ENCODE data around the gene TNFSF4. TPM values are rescaled to one million over a fixed set of nuclear protein-coding genes. Genes with fewer than 3 reads are reported as not detected.

Gene TNFSF4
- total RNA-seq, 3 donors from 2014 or later: 0.66 to 1.9 (median 0.73) TPM

DNA sequence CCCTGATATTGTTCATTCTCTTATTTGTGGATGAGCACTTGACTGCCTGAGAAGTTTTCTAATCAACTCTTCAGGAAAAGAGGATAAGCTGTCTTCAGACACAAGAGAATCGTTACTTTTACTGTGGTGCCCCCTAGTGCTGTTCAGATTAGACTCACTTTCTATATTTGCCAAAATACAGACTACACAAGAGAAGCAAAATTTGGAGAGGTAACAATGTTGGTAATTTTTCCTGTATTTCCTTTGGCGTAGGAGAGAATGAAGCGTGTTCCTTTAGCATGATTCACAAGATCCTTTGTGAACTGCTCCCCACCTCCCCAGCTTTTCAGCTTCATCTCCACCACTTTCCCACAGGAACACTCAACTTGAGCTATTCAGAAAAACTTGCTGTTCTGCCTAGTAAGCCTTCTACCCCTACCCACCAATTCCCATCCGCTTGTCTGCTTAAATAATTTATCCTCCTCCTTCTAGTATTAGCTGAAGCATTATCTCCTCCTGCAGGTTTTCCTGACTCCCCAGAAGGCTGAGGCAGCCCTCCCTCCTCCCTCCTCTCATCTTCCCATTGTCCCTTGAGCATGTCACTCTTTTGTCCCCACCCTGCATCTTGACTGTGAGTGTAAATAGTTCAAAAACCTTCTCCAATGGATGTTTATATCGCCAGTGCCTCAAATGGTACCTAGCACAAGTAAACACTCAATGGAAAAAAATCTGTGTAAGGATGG is 4.5 kb downstream of the TNFSF4 start:
- intact Hi-C loops (cut with DNase I; ENCODE audit: low total_unique reads): no loop called here
- no peak overlapping the region for H3K4me3 ChIP-seq
- H3K4me1 ChIP-seq: peaks cover 0 to 4% of the 10 kb centered on the region in 2 donors
- H3K27ac ChIP-seq: no peak overlapping the region
- H3K36me3 ChIP-seq: no peaks in the 10 kb centered on the region
- TF ChIP-seq POLR2AphosphoS5 (IDR thresholded peaks at IDR 0.05) (no peak), POLR2A (IDR thresholded peaks at IDR 0.05) (no peak)
- TF ChIP-seq, protein P1, sequence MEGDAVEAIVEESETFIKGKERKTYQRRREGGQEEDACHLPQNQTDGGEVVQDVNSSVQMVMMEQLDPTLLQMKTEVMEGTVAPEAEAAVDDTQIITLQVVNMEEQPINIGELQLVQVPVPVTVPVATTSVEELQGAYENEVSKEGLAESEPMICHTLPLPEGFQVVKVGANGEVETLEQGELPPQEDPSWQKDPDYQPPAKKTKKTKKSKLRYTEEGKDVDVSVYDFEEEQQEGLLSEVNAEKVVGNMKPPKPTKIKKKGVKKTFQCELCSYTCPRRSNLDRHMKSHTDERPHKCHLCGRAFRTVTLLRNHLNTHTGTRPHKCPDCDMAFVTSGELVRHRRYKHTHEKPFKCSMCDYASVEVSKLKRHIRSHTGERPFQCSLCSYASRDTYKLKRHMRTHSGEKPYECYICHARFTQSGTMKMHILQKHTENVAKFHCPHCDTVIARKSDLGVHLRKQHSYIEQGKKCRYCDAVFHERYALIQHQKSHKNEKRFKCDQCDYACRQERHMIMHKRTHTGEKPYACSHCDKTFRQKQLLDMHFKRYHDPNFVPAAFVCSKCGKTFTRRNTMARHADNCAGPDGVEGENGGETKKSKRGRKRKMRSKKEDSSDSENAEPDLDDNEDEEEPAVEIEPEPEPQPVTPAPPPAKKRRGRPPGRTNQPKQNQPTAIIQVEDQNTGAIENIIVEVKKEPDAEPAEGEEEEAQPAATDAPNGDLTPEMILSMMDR (IDR thresholded peaks at IDR 0.05): peak; percentile 54 to 77 (median 69)
- no peak for DNase-seq (ENCODE audit: low spot score in 2 of 2)
- no peaks in the 10 kb centered on the region for H3K27me3 ChIP-seq
- H3K9me3 ChIP-seq: no peaks in the 10 kb centered on the region

DNA sequence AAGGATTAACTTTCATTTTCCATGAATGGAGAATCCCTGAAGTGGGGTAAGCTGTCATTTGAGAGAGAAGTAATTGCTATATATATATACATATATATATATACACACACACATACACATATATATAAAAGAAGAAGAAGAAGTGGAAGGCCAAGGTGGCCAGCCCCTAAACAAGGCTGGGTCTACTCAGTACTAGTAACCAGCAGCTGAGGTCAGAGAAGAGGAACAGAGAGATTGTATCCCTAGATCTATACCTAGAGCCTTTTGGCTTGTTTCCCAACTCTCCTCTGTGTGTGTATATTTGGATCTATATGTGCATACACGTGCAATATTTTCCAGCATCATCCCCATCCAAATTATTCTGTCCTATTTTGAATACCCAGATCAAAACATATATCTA is 5.2 kb downstream of the TNFSF4 start:
- no peak overlapping the region for H3K4me3 ChIP-seq
- DNase-seq (ENCODE audit: low spot score in 2 of 2): no peak
- H3K36me3 ChIP-seq: no peaks in the 10 kb centered on the region
- intact Hi-C loops (cut with DNase I; ENCODE audit: low total_unique reads): no loop called here
- no peaks in the 10 kb centered on the region for H3K27me3 ChIP-seq
- no peak overlapping the region for H3K27ac ChIP-seq
- TF ChIP-seq POLR2AphosphoS5 (IDR thresholded peaks at IDR 0.05) (no peak), POLR2A (IDR thresholded peaks at IDR 0.05) (no peak)
- TF ChIP-seq, protein P1 (IDR thresholded peaks at IDR 0.05): no peak
- H3K4me1 ChIP-seq: peaks cover 0 to 4% of the 10 kb centered on the region in 2 donors
- no peaks in the 10 kb centered on the region for H3K9me3 ChIP-seq

DNA sequence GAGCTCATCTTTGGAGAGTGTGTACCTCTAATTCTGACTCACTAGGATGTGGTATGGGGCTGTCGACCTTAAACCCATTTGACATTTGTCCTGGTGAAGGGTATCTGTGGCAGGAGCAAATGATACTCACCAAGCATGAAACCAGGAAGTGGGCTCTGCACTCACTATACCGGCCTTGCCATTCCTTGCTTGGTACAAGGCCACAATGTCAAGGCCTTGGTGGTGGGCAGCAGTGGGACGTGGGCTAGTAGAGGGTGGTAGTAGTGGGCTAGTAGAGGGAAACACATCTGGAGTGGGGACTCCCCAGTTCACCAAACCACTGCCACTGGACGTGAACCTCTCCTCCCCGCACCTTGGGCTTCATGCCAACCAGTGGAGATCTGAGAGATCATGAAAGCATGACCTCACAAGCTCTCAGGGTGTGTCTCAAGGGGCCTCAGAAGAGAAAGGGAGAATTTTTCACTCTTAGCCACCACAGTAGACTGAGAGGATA is 11.5 kb downstream of the TNFSF4 start:
- Histone ChIP-seq H3K9me3 (no peaks in the 10 kb centered on the region), H3K27me3 (no peaks in the 10 kb centered on the region), H3K4me3 (no peak overlapping the region), H3K36me3 (no peaks in the 10 kb centered on the region), H3K27ac (no peak overlapping the region), H3K4me1 (peaks cover 0 to 4% of the 10 kb centered on the region in 2 donors)
- DNase-seq (ENCODE audit: low spot score in 2 of 2): no peak
- intact Hi-C loops (cut with DNase I; ENCODE audit: low total_unique reads): no loop called here
- TF ChIP-seq, protein P1 (IDR thresholded peaks at IDR 0.05): no peak
- TF ChIP-seq POLR2A (IDR thresholded peaks at IDR 0.05): no peak

DNA sequence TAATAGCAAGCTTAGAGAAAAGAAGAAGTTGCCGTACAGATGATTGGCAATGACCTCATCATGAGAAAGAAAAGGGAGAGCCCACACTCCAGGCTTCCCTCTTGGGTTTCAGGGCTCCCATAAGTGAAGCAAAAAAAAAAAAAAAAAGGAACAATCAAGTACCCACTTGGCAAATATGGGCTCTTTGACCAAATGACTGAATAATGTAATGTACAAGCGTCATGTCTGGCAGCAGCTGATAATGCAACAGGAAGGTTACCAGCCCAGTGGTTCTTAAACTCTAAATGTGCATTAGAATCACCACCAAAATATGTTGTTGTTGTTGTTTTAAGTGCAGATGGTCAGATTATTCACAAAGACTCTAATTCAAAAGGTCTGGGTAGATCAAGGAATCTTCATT is 13.5 kb downstream of the TNFSF4 start:
- no peak for DNase-seq (ENCODE audit: low spot score in 2 of 2)
- intact Hi-C loops (cut with DNase I; ENCODE audit: low total_unique reads): loop anchor here (5.0 kb wide), 1 partner anchor 134 kb away; no protein-coding TSS in a partner anchor
- Histone ChIP-seq H3K4me3 (no peak overlapping the region), H3K9me3 (no peaks in the 10 kb centered on the region), H3K27me3 (no peaks in the 10 kb centered on the region), H3K27ac (no peak overlapping the region), H3K4me1 (peaks cover 0 to 10% of the 10 kb centered on the region in 2 donors), H3K36me3 (no peaks in the 10 kb centered on the region)
- TF ChIP-seq POLR2AphosphoS5 (IDR thresholded peaks at IDR 0.05): no peak
- no peak for TF ChIP-seq POLR2A (IDR thresholded peaks at IDR 0.05)
- TF ChIP-seq, protein P1 (IDR thresholded peaks at IDR 0.05): no peak

DNA sequence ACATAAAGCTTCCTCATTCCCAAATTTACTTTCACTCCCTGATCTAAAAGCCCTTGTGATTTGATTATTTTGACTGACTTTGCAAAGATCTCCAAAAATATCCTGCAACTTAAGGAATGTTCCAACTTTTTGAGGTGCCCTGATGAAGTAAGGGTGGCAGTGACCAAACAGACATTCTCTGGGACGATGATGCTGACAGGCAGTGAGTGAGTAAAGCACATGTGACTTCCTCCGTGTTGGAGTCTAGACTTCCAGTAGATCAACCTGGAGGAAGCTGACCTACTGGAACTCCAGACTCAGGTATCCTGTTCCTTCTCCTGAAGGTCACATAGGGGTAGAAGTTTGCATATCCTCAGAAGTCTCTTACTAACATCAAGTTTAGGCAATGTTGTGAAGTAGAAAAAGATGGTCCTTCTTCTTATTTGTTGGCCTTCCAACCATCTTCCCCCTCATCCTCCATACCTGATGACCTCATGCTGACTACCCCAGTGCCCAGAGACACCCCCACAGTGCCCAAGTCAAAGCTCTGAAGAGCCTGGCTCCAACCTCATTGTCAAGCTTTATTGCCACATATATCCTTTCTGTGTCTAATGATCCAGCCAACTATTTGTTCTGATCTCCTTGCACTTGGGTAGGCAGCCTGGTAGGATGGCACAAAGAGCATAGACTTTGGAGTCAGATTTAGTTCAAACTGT is 16.0 kb downstream of the TNFSF4 start:
- Histone ChIP-seq H3K36me3 (no peaks in the 10 kb centered on the region), H3K27me3 (no peaks in the 10 kb centered on the region), H3K4me3 (no peak overlapping the region), H3K9me3 (no peaks in the 10 kb centered on the region), H3K4me1 (peaks cover 0 to 10% of the 10 kb centered on the region in 2 donors), H3K27ac (peak overlapping the region; percentile 36 to 76)
- DNase-seq (ENCODE audit: low spot score in 2 of 2): no peak
- no peak for TF ChIP-seq POLR2AphosphoS5 (IDR thresholded peaks at IDR 0.05)
- TF ChIP-seq, protein P1 (IDR thresholded peaks at IDR 0.05): no peak
- no peak for TF ChIP-seq POLR2A (IDR thresholded peaks at IDR 0.05)
- intact Hi-C loops (cut with DNase I; ENCODE audit: low total_unique reads): loop anchor here (5.0 kb wide), 1 partner anchor 136 kb away; no protein-coding TSS in a partner anchor
